CD4-positive, alpha-beta memory T cell (primary cell): ENCODE measurements around the gene KLF3. TPM values are rescaled to one million over a fixed set of nuclear protein-coding genes. Genes with fewer than 3 reads are reported as not detected.

Experiments used
- CTCF ChIA-PET: fragments of 350-600 bp; sonication (Branson Sonifier 250); formaldehyde crosslinking; loops from one replicate; lab custom pipeline; 2021; ENCODE audit warnings: inconsistent platforms; ENCODE audit not compliant: partially characterized antibody; lab: Charles Lee
- POLR2A ChIA-PET: fragments of 350-600 bp; sonication (Branson Sonifier 250); formaldehyde crosslinking; loops from one replicate; lab custom pipeline; 2021; ENCODE audit not compliant: partially characterized antibody; lab: Charles Lee
- DNase-seq, 5 donors: peaks; one replicate each; pipeline versions ENCODE4 v3.0.0 to v3.0.0-alpha.2; 2020 to 2022; ENCODE audit warnings: mixed read lengths in 1 of 5
- H3K27ac ChIP-seq: one replicate; pipeline ENCODE4 v1.7.0; 2013; ENCODE audit warnings: low read depth, low read length
- H3K27me3 ChIP-seq: 2 replicates; pipeline ENCODE4 v1.7.0; 2013; ENCODE audit warnings: mild to moderate bottlenecking, low read length, moderate library complexity; ENCODE audit not compliant: insufficient read depth
- H3K36me3 ChIP-seq: 2 replicates; pipeline ENCODE4 v1.7.0; 2013; ENCODE audit warnings: mild to moderate bottlenecking, low read length, moderate library complexity; ENCODE audit not compliant: insufficient read depth
- H3K4me1 ChIP-seq: 2 replicates; pipeline ENCODE4 v1.7.0; 2013; ENCODE audit warnings: mild to moderate bottlenecking, low read length, moderate library complexity; ENCODE audit not compliant: insufficient read depth
- H3K4me3 ChIP-seq, 2 donors: one replicate each; pipeline ENCODE4 v1.7.0; 2013; ENCODE audit warnings: low read length in 2 of 2, mild to moderate bottlenecking in 1 of 2
- H3K9me3 ChIP-seq, 2 donors: one replicate each; pipeline ENCODE4 v1.7.0; 2013; ENCODE audit warnings: low read length in 2 of 2, control low read depth in 1 of 2; ENCODE audit not compliant: control insufficient read depth in 1 of 2
- H3K27ac Mint-ChIP-seq, 7 donors: one replicate each; pipeline ENCODE4 v1.8.0; 2020 to 2021; ENCODE audit warnings: mixed read lengths in 7 of 7, mild to moderate bottlenecking in 6 of 7, inconsistent platforms in 3 of 7, moderate library complexity in 3 of 7
- H3K27me3 Mint-ChIP-seq, 2 donors: one replicate each; pipeline ENCODE4 v1.8.0; 2020 to 2021; ENCODE audit warnings: mixed read lengths in 2 of 2
- H3K36me3 Mint-ChIP-seq, 2 donors: one replicate each; pipeline ENCODE4 v1.8.0; 2020 to 2021; ENCODE audit warnings: mixed read lengths in 2 of 2, inconsistent platforms in 1 of 2, mild to moderate bottlenecking in 1 of 2
- H3K4me1 Mint-ChIP-seq, 4 donors: one replicate each; pipeline ENCODE4 v1.8.0; 2020 to 2021; ENCODE audit warnings: mixed read lengths in 4 of 4, mild to moderate bottlenecking in 1 of 4
- H3K4me3 Mint-ChIP-seq, 8 donors: one replicate each; pipeline ENCODE4 v1.8.0; 2020 to 2021; ENCODE audit warnings: mixed read lengths in 8 of 8, mild to moderate bottlenecking in 7 of 8, moderate library complexity in 6 of 8, inconsistent platforms in 3 of 8
- H3K9me3 Mint-ChIP-seq, 8 donors: one replicate each; pipeline ENCODE4 v1.8.0; 2020 to 2021; ENCODE audit warnings: mixed read lengths in 8 of 8, mild to moderate bottlenecking in 5 of 8, inconsistent platforms in 3 of 8, moderate library complexity in 1 of 8
- intact Hi-C: fragments of 100-400 bp; cut with micrococcal nuclease; formaldehyde crosslinking; loops from one replicate; pipeline ENCODE4 v1.15.1; 2023
- polyA plus RNA-seq, 2 donors: library from polyadenylated mRNA; unstranded; fragments of 300-500 nt; fragmentation: Illumina TruSeq; gene quantifications; one replicate each; pipeline ENCODE4 v1.2.3, GENCODE V29; 2021
- total RNA-seq, 2 experiments: library from RNA; stranded (reverse); gene quantifications; one replicate each; pipeline ENCODE4 v1.2.3, GENCODE V29; 2021

KLF3 gene
- total and polyA plus RNA-seq, 4 experiments from 2014 or later = 72.4 to 122 (median 101) TPM

- Mint-ChIP-seq H3K36me3 (peaks cover 7 to 24% of the 10 kb centered on the region in 2 donors), H3K27me3 (no peaks in the 10 kb centered on the region), H3K4me3 (peak overlapping the region; percentile 76 to 86 (median 82)), H3K9me3 (peaks cover 0 to 3% (median 0%) of the 10 kb centered on the region in 8 donors), H3K27ac (peak overlapping the region; percentile 76 to 94 (median 91)), H3K4me1 (peaks cover 43 to 78% (median 56%) of the 10 kb centered on the region in 4 donors)
- ChIA-PET POLR2A (interaction anchor here (0.6 to 10.1 kb wide), 17 partner anchors 8 to 1539 kb away, joined by 3 to 108 read pairs (median 5); no protein-coding TSS in a partner anchor), CTCF (interaction anchor here (0.8 to 1.4 kb wide), 3 partner anchors 8 to 343 kb away, joined by 3 to 9 read pairs (median 5); no protein-coding TSS in a partner anchor)
- intact Hi-C loops = loop anchor here (1.0 to 10.0 kb wide), 3 partner anchors 8 to 1532 kb away; partner anchors contain the start of gene RHOH
- H3K27ac ChIP-seq = peak overlapping the region; percentile 82
- no peaks in the 10 kb centered on the region for H3K36me3 ChIP-seq
- peak overlapping the region; percentile 32 to 51 for H3K4me3 ChIP-seq
- DNase-seq = no peak
- H3K4me1 ChIP-seq = peaks cover 41% of the 10 kb centered on the region
- H3K9me3 ChIP-seq = no peaks in the 10 kb centered on the region
- H3K27me3 ChIP-seq = no peaks in the 10 kb centered on the region
Observed at GRCh38 chr4:38662522-38663089, 1.4 kb upstream of the KLF3 start.

- POLR2A ChIA-PET = interaction anchor here (0.8 to 10.1 kb wide), 15 partner anchors 9 to 381 kb away, joined by 3 to 108 read pairs (median 5); no protein-coding TSS in a partner anchor
- peaks cover 46% of the 10 kb centered on the region for H3K4me1 ChIP-seq
Observed at GRCh38 chr4:38663090-38663800, 754 bp upstream of the KLF3 start.

GRCh38 chr4:38664706-38665401, 855 bp downstream of the KLF3 start:
- H3K4me3 Mint-ChIP-seq = peak overlapping the region; percentile 89 to 100 (median 98)
- no peaks in the 10 kb centered on the region for H3K36me3 ChIP-seq
- peaks cover 50% of the 10 kb centered on the region for H3K4me1 ChIP-seq
- POLR2A ChIA-PET = interaction anchor here (1.0 to 10.1 kb wide), 8 partner anchors 10 to 346 kb away, joined by 3 to 108 read pairs (median 44); no protein-coding TSS in a partner anchor
- H3K27me3 Mint-ChIP-seq = no peaks in the 10 kb centered on the region
- H3K9me3 ChIP-seq = no peaks in the 10 kb centered on the region
- H3K27ac Mint-ChIP-seq = peak overlapping the region; percentile 91 to 100 (median 99)
- H3K4me3 ChIP-seq = peak overlapping the region; percentile 83 to 92
- CTCF ChIA-PET = interaction anchor here (1.2 to 3.9 kb wide), 2 partner anchors 10 to 11 kb away, joined by 3 to 22 read pairs; no protein-coding TSS in a partner anchor
- no peaks in the 10 kb centered on the region for H3K27me3 ChIP-seq
- DNase-seq = peak in 4 of 5 donors; percentile 34 to 55 (median 40)
- intact Hi-C loops = loop anchor here (1.0 to 10.0 kb wide), 4 partner anchors 10 to 1530 kb away; partner anchors contain the start of gene RHOH
- peaks cover 4 to 34% of the 10 kb centered on the region in 2 donors for H3K36me3 Mint-ChIP-seq
- peak overlapping the region; percentile 92 for H3K27ac ChIP-seq
- H3K9me3 Mint-ChIP-seq = peaks cover 0 to 3% (median 0%) of the 10 kb centered on the region in 8 donors
- peaks cover 40 to 82% (median 56%) of the 10 kb centered on the region in 4 donors for H3K4me1 Mint-ChIP-seq

More at GRCh38 chr4:38663090-38663800, 754 bp upstream of the KLF3 start:
- Histone ChIP-seq H3K36me3 (no peaks in the 10 kb centered on the region), H3K4me3 (peak overlapping the region; percentile 32 to 51), H3K27ac (peak overlapping the region; percentile 82), H3K9me3 (no peaks in the 10 kb centered on the region), H3K27me3 (no peaks in the 10 kb centered on the region)
- DNase-seq = no peak
- intact Hi-C loops = loop anchor here (1.0 to 10.0 kb wide), 3 partner anchors 9 to 1532 kb away; partner anchors contain the start of gene RHOH
- peaks cover 43 to 80% (median 57%) of the 10 kb centered on the region in 4 donors for H3K4me1 Mint-ChIP-seq
- CTCF ChIA-PET = interaction anchor here (0.8 to 1.4 kb wide), 3 partner anchors 9 to 344 kb away, joined by 3 to 9 read pairs (median 5); no protein-coding TSS in a partner anchor
- peaks cover 6 to 25% of the 10 kb centered on the region in 2 donors for H3K36me3 Mint-ChIP-seq
- H3K27ac Mint-ChIP-seq = peak overlapping the region; percentile 76 to 94 (median 91)
- H3K27me3 Mint-ChIP-seq = no peaks in the 10 kb centered on the region
- H3K9me3 Mint-ChIP-seq = peaks cover 0 to 3% (median 0%) of the 10 kb centered on the region in 8 donors
- H3K4me3 Mint-ChIP-seq = peak overlapping the region; percentile 76 to 86 (median 82)

DNA sequence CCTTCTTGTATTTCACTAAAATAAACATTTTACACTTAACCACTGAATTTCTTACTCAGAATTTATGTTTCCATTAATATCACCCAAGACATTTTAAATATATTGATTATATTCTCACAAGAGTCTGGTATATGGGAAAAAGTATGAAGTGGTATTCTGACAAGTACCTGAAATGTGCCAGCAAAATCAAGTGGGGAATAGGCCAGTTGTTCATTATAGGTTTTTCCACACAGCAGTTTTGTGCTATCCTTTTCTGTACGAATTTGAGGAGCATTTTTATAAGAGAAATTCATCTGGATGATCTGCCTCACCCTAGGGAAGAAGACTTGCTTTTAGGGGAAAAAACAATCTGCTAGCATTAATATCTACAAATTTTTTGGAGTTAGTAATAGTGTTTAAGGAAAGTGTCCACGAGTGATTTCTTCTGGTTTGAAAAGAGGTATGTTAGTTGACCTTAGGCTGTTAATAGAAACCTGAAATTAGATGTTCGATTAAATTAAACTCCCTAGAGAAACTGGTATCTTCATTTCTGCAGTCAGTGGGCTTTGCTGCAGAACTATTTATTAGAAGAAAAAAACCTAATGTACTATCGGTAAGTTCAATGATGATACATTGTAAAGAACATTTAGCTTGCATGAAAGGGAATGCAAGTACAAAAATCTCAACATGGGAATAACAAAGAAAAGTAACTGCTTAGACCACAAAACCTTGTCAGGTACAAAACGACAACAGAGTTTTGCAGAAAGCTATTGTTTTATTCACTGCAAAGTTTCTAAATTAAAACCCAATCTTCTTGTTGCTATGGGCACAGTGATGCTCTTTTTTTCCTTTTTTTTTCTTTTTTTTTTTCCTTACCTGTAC, 1.8 kb downstream of the KLF3 start:
- Histone ChIP-seq H3K9me3 (no peaks in the 10 kb centered on the region), H3K27me3 (no peaks in the 10 kb centered on the region), H3K27ac (peak overlapping the region; percentile 92), H3K4me1 (peaks cover 59% of the 10 kb centered on the region), H3K4me3 (peak overlapping the region; percentile 83 to 92), H3K36me3 (no peaks in the 10 kb centered on the region)
- Mint-ChIP-seq H3K9me3 (peaks cover 0 to 2% (median 0%) of the 10 kb centered on the region in 8 donors), H3K36me3 (peaks cover 4 to 41% of the 10 kb centered on the region in 2 donors), H3K27ac (peak overlapping the region; percentile 91 to 100 (median 99)), H3K4me1 (peaks cover 44 to 82% (median 60%) of the 10 kb centered on the region in 4 donors), H3K27me3 (no peaks in the 10 kb centered on the region), H3K4me3 (peak overlapping the region; percentile 89 to 100 (median 98))
- CTCF ChIA-PET = interaction anchor here (1.1 to 5.8 kb wide), 8 partner anchors 9 to 486 kb away, joined by 3 to 41 read pairs (median 8); no protein-coding TSS in a partner anchor
- intact Hi-C loops = loop anchor here (1.0 to 10.0 kb wide), 6 partner anchors 10 to 1529 kb away; partner anchors contain the start of gene RHOH
- POLR2A ChIA-PET = interaction anchor here (0.7 to 10.1 kb wide), 14 partner anchors 10 to 486 kb away, joined by 3 to 108 read pairs (median 10); no protein-coding TSS in a partner anchor
- DNase-seq = peak in 2 of 5 donors; percentile 25 to 33

DNA sequence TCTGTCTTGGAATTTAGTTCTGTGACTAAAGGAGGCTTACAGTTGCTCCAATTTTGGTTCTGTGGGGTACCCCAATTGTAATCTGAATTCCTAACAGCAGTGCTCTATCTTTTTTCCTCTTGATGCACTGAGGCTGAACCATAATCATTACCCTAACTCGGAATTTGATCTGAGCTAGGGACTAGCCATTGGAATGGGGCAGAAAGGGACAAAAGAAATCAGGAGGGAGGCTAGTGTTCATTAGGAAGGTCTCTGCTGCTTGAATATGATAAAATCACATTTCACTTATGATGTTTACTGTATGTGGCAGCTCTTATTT, 2.7 kb downstream of the KLF3 start:
- POLR2A ChIA-PET = interaction anchor here (0.9 to 10.1 kb wide), 18 partner anchors 8 to 487 kb away, joined by 3 to 108 read pairs (median 8); no protein-coding TSS in a partner anchor
- peak overlapping the region; percentile 92 for H3K27ac ChIP-seq
- H3K4me1 ChIP-seq = peaks cover 64% of the 10 kb centered on the region
- peak overlapping the region; percentile 83 to 92 for H3K4me3 ChIP-seq
- peak overlapping the region; percentile 91 to 100 (median 99) for H3K27ac Mint-ChIP-seq
- no peaks in the 10 kb centered on the region for H3K27me3 Mint-ChIP-seq
- CTCF ChIA-PET = interaction anchor here (0.9 to 5.8 kb wide), 12 partner anchors 8 to 487 kb away, joined by 3 to 41 read pairs (median 3); no protein-coding TSS in a partner anchor
- DNase-seq = no peak
- peak overlapping the region; percentile 89 to 100 (median 98) for H3K4me3 Mint-ChIP-seq
- peaks cover 4 to 45% of the 10 kb centered on the region in 2 donors for H3K36me3 Mint-ChIP-seq
- no peaks in the 10 kb centered on the region for H3K9me3 ChIP-seq
- H3K36me3 ChIP-seq = no peaks in the 10 kb centered on the region
- no peaks in the 10 kb centered on the region for H3K27me3 ChIP-seq
- intact Hi-C loops = loop anchor here (2.0 to 10.0 kb wide), 5 partner anchors 159 to 1528 kb away; partner anchors contain the start of gene RHOH
- H3K4me1 Mint-ChIP-seq = peaks cover 44 to 82% (median 62%) of the 10 kb centered on the region in 4 donors
- H3K9me3 Mint-ChIP-seq = peaks cover 0 to 2% (median 0%) of the 10 kb centered on the region in 8 donors
